K562 (cell line): ENCODE data around the gene CARD11. TPM values are rescaled to one million over a fixed set of nuclear protein-coding genes. Genes with fewer than 3 reads are reported as not detected.

Experiments used
- SRSF7 ChIP-seq: fragments of 200-400 bp; formaldehyde crosslinking; optimal IDR thresholded peaks from 2 replicates; pipeline ENCODE3; 2017; ENCODE audit warnings: mild to moderate bottlenecking, low read depth, low read length
- polyA plus RNA-seq, 8 experiments: library from polyadenylated mRNA; depleted of rRNA in 4 of 8; stranded (reverse) in 5 of 8; unstranded in 3 of 8; fragments of >200 nt; fragmentation: Nextera tagmentation in 2 of 8; fragmentation: Illumina TruSeq in 1 of 8; extraction: Ambion mirVana in 2 of 8; extraction: Trizol in 1 of 8; gene quantifications; 2 replicates each; pipeline versions ENCODE4 v1.2.1 to v1.2.3, GENCODE V29; 2011 to 2014; ENCODE audit warnings: inconsistent platforms in 1 of 8, missing spikeins in 1 of 8
- total RNA-seq, 7 experiments: library from RNA; depleted of rRNA in 6 of 7; stranded (reverse); fragments of >200 nt in 6 of 7; fragmentation: Illumina TruSeq in 2 of 7; extraction: Trizol in 2 of 7; gene quantifications; 2 replicates each; pipeline versions ENCODE4 v1.2.1 to v1.2.3, GENCODE V29; 2011 to 2021; ENCODE audit warnings: low replicate concordance in 1 of 7
- TF ChIP-seq, protein P1 (sequence below): fragments of 200-600 bp; sonication (generic); IDR thresholded peaks from one replicate; pipeline ENCODE4 v1.6.1; 2012; ENCODE audit warnings: mild to moderate bottlenecking, low read depth, low read length, inconsistent platforms

Gene CARD11
- total and polyA plus RNA-seq, 9 of the 15 experiments (the other 6 are each of a cell fraction or from before 2014, with no cell fraction given), result 0.07 to 12.8 (median 5.7) TPM

DNA sequence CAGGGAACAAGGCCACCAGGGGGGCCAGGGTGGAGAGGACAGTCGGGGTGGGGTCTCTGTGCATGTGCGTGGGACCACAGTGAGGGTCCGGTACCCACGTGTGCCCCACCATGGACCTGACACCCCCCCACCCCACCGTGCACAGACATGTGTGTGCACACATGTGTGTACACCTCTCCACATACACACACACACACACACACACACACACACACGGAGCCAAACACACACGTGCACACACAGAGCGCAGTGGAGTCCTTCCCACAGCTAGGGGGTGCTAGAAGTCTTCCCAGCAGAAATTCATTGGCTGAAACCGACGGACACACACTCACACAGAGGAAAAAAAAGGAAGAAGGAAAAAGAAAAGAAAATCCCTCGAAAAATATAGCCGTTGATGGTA is 156.8 kb downstream of the CARD11 start (continued):
- TF ChIP-seq, protein P1, sequence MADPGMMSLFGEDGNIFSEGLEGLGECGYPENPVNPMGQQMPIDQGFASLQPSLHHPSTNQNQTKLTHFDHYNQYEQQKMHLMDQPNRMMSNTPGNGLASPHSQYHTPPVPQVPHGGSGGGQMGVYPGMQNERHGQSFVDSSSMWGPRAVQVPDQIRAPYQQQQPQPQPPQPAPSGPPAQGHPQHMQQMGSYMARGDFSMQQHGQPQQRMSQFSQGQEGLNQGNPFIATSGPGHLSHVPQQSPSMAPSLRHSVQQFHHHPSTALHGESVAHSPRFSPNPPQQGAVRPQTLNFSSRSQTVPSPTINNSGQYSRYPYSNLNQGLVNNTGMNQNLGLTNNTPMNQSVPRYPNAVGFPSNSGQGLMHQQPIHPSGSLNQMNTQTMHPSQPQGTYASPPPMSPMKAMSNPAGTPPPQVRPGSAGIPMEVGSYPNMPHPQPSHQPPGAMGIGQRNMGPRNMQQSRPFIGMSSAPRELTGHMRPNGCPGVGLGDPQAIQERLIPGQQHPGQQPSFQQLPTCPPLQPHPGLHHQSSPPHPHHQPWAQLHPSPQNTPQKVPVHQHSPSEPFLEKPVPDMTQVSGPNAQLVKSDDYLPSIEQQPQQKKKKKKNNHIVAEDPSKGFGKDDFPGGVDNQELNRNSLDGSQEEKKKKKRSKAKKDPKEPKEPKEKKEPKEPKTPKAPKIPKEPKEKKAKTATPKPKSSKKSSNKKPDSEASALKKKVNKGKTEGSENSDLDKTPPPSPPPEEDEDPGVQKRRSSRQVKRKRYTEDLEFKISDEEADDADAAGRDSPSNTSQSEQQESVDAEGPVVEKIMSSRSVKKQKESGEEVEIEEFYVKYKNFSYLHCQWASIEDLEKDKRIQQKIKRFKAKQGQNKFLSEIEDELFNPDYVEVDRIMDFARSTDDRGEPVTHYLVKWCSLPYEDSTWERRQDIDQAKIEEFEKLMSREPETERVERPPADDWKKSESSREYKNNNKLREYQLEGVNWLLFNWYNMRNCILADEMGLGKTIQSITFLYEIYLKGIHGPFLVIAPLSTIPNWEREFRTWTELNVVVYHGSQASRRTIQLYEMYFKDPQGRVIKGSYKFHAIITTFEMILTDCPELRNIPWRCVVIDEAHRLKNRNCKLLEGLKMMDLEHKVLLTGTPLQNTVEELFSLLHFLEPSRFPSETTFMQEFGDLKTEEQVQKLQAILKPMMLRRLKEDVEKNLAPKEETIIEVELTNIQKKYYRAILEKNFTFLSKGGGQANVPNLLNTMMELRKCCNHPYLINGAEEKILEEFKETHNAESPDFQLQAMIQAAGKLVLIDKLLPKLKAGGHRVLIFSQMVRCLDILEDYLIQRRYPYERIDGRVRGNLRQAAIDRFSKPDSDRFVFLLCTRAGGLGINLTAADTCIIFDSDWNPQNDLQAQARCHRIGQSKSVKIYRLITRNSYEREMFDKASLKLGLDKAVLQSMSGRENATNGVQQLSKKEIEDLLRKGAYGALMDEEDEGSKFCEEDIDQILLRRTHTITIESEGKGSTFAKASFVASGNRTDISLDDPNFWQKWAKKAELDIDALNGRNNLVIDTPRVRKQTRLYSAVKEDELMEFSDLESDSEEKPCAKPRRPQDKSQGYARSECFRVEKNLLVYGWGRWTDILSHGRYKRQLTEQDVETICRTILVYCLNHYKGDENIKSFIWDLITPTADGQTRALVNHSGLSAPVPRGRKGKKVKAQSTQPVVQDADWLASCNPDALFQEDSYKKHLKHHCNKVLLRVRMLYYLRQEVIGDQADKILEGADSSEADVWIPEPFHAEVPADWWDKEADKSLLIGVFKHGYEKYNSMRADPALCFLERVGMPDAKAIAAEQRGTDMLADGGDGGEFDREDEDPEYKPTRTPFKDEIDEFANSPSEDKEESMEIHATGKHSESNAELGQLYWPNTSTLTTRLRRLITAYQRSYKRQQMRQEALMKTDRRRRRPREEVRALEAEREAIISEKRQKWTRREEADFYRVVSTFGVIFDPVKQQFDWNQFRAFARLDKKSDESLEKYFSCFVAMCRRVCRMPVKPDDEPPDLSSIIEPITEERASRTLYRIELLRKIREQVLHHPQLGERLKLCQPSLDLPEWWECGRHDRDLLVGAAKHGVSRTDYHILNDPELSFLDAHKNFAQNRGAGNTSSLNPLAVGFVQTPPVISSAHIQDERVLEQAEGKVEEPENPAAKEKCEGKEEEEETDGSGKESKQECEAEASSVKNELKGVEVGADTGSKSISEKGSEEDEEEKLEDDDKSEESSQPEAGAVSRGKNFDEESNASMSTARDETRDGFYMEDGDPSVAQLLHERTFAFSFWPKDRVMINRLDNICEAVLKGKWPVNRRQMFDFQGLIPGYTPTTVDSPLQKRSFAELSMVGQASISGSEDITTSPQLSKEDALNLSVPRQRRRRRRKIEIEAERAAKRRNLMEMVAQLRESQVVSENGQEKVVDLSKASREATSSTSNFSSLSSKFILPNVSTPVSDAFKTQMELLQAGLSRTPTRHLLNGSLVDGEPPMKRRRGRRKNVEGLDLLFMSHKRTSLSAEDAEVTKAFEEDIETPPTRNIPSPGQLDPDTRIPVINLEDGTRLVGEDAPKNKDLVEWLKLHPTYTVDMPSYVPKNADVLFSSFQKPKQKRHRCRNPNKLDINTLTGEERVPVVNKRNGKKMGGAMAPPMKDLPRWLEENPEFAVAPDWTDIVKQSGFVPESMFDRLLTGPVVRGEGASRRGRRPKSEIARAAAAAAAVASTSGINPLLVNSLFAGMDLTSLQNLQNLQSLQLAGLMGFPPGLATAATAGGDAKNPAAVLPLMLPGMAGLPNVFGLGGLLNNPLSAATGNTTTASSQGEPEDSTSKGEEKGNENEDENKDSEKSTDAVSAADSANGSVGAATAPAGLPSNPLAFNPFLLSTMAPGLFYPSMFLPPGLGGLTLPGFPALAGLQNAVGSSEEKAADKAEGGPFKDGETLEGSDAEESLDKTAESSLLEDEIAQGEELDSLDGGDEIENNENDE, result no peak
- no peak for TF ChIP-seq SRSF7
